ENCODE measurements around the gene PSMD4. TPM values are rescaled to one million over a fixed set of nuclear protein-coding genes. Genes with fewer than 3 reads are reported as not detected.
A peak's percentile ranks its signal among the peaks of the same experiment; 100 is the strongest.
"Not testable (repeated sequence)": the region's sequence is repeated elsewhere in the genome, so short reads cannot be mapped to it uniquely, and the experiment has no call there.

PSMD4 gene
- 100 to 1,000 TPM; 134 to 163 (median 144) TPM for total RNA-seq
- 152 TPM for polyA plus RNA-seq
- long read RNA-seq, donor 1, transcript PSMD4-201 (10 exons, 1,333 nt): minor isoform, 10 of 273 reads
- long read RNA-seq, donor 1, transcript PSMD4-202 (10 exons, 1,350 nt): major isoform, 234 of 273 reads
- long read RNA-seq, donor 1, partial matches to known transcripts: 4 of 273 reads
- long read RNA-seq, donor 1, other reads (novel, unspliced or antisense): 25 of 273 reads
- long read RNA-seq, donor 2, transcript PSMD4-201 (10 exons, 1,333 nt): minor isoform, 6 of 125 reads
- long read RNA-seq, donor 2, transcript PSMD4-202 (10 exons, 1,350 nt): major isoform, 90 of 125 reads
- long read RNA-seq, donor 2, partial matches to known transcripts: 7 of 125 reads
- long read RNA-seq, donor 2, other reads (novel, unspliced or antisense): 22 of 125 reads
- long read RNA-seq, donor 3, transcript PSMD4-201 (10 exons, 1,333 nt): minor isoform, 29 of 704 reads
- long read RNA-seq, donor 3, transcript PSMD4-202 (10 exons, 1,350 nt): major isoform, 597 of 704 reads
- long read RNA-seq, donor 3, partial matches to known transcripts: 14 of 704 reads
- long read RNA-seq, donor 3, other reads (novel, unspliced or antisense): 64 of 704 reads
- long read RNA-seq, donor 4, transcript PSMD4-201 (10 exons, 1,333 nt): minor isoform, 12 of 155 reads
- long read RNA-seq, donor 4, transcript PSMD4-202 (10 exons, 1,350 nt): major isoform, 130 of 155 reads
- long read RNA-seq, donor 4, partial matches to known transcripts: 4 of 155 reads
- long read RNA-seq, donor 4, other reads (novel, unspliced or antisense): 9 of 155 reads

DNA sequence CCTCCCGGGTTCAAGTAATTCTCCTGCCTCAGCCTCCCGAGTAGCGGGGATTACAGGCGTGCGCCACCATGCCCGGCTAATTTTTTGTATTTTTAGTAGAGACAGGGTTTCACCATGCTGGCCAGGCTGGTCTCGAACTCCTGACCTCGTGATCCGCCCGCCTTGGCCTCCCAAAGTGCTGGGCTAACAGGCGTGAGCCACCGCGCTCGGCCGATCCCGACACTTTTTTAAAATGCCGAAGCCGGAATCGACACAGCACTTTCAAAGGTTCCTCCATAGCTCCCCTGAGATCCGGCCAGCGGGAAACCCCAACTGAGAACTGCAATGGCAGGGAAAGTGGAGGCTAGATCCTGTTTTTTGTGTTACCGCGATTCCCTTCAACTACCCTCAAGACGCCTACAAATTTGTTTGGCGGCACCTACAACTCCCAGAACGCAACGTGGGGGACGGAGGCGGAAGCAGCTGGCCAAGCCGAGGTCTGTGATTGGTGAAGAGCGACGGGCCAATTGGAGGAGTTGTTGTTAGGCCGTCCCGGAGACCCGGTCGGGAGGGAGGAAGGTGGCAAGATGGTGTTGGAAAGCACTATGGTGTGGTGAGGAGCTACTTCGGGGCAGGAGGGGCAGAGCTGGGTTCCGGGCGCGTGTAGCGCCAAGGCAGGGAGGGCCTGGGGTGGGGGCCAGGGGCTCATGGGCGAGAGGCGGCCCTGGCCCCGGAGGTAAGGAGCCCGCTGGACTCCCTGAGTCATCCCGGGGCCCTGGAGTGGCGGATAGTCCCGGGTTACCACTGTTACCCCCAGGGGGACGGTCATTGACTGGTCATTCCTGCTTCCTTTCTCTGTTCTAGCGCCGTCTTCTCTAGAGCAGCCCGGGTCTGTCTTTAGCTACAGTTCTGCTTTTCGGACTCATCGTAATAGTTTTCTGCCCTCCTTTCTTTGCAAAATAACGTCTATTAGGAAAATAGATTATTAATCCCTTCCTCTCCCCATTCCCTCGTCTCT, at the start of gene PSMD4:
Gene PSMD4 (plus strand): TSS at position 518 of the 997 bp plus-strand sequence. CDS start 49 bp downstream, at position 567.
- Histone ChIP-seq H3K27me3 (ENCODE audit: control insufficient read depth, insufficient read depth) (no peaks in the 10 kb centered on the region), H3K9me3 (ENCODE audit: control insufficient read depth, low read length) (no peaks in the 10 kb centered on the region), H3K4me3 (ENCODE audit: low read length) (peak within 1 kb of the TSS; percentile 69), H3K27ac (ENCODE audit: low read length) (peak within 1 kb of the TSS; percentile 75), H3K4me1 (ENCODE audit: control insufficient read depth, insufficient read depth, low read length) (no peaks in the 10 kb centered on the region)
- ATAC-seq (peak; percentile 99), DNase-seq (peak; percentile 94 to 97 (median 97))
- WGBS: 9% methylated on average over 56 of the region's 56 CpGs
- intact Hi-C loops (cut with DNase I): loop anchor here in 2 of 4 donors (5.0 kb wide), 1 partner anchor 57 kb away; the partner anchor contains the start of gene PIP5K1A (in 2 of the 2)

DNA sequence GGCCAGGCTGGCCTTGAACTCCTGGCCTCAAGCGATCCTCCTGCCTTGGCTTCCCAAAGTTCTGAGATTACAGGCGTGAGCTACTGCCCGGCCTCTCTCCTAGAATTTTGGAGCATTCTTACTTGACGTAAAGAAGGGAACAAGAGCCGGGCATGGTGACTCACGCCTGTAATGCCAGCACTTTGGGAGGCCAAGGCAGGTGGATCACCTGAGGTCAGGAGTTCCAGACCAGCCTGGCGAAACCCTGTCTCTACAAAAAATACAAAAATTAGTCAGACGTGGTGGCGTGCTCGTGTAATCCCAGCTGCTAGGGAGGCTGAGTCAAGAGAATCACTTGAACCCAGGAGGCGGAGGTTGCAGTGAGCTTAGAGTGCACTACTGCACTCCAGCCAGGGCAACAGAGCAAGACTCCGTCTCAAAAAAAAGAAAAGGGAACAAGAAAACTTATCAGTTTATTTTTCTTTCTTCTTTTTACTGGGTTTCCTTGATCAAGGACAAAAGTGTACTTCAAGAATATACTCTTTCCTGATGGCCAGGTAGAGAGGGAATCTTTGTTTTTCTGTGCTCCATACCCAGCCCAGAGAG, 49.1 kb upstream of the PSMD4 start:
- H3K9me3 ChIP-seq (ENCODE audit: control insufficient read depth, low read length); H3K4me3 ChIP-seq (ENCODE audit: low read length); H3K27ac ChIP-seq (ENCODE audit: low read length); H3K27me3 ChIP-seq (ENCODE audit: control insufficient read depth, insufficient read depth); H3K4me1 ChIP-seq (ENCODE audit: control insufficient read depth, insufficient read depth, low read length); intact Hi-C loops (cut with DNase I); ATAC-seq; DNase-seq: not testable (repeated sequence)
- WGBS: 94% methylated on average over 12 of the region's 12 CpGs

DNA sequence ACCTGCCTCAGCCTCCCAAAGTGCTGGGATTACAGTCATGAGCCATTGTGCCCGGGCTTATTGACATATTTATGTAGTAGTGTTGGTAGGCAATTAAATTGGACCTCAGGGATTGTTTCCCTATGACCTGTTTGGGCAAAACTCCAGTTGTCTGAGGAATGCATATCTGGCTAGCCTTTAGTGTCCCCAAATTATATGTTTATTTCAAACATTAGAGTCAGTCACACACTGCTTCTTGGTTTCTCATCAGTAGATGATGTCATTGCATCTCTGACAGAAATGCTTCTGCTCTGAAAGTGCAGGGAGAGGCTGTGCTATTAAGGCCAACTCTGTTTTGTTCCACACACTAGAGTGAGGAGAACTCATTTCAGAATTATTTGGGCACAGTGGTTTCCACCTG, 43.7 kb upstream of the PSMD4 start:
- WGBS: 91% methylated on average over 1 of the region's 1 CpG
- ATAC-seq (no peak), DNase-seq (no peak)
- Histone ChIP-seq H3K4me1 (ENCODE audit: control insufficient read depth, insufficient read depth, low read length) (no peaks in the 10 kb centered on the region), H3K27me3 (ENCODE audit: control insufficient read depth, insufficient read depth) (no peaks in the 10 kb centered on the region), H3K27ac (ENCODE audit: low read length) (no peak overlapping the region), H3K4me3 (ENCODE audit: low read length) (no peak overlapping the region), H3K9me3 (ENCODE audit: control insufficient read depth, low read length) (no peaks in the 10 kb centered on the region)
- intact Hi-C loops (cut with DNase I): no loop called here

DNA sequence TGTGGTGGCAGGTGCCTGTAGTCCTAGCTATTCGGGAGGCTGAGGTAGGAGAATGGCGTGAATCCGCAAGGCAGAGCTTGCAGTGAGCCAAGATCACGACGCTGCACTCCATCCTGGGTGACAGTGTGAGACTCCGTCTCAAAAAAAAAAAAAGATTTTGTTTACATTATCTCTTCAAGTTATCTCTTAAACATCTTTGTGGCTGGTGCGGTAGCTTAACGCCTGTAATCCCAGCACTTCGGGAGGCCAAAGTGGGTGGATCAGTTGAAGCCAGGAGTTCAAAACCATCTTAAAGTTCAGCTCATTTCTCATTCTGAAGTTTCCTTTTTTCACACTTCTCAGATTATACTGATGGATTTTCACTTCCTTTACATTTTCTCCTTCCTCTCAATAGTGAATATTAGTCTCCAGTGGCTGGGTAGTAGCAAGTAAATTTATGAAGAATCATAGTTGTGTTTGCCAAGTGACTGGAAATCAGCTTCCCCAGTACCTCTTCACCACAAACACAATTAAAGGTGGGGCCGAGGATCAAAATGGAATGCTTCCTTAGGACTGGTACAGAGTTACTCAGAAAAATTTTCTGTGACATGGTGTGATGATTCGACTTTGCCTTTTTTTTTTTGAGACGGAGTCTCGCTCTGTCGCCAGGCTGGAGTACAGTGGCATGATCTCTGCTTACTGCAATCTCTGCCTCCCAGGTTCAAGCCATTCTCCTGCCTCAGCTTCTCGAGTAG, 42.4 kb upstream of the PSMD4 start:
- no peaks in the 10 kb centered on the region for H3K27me3 ChIP-seq (ENCODE audit: control insufficient read depth, insufficient read depth)
- no peak overlapping the region for H3K27ac ChIP-seq (ENCODE audit: low read length)
- H3K4me3 ChIP-seq (ENCODE audit: low read length): no peak overlapping the region
- no peaks in the 10 kb centered on the region for H3K9me3 ChIP-seq (ENCODE audit: control insufficient read depth, low read length)
- no peak for DNase-seq
- 87% methylated on average over 15 of the region's 15 CpGs for WGBS
- ATAC-seq: no peak
- H3K4me1 ChIP-seq (ENCODE audit: control insufficient read depth, insufficient read depth, low read length): no peaks in the 10 kb centered on the region
- intact Hi-C loops (cut with DNase I): no loop called here

DNA sequence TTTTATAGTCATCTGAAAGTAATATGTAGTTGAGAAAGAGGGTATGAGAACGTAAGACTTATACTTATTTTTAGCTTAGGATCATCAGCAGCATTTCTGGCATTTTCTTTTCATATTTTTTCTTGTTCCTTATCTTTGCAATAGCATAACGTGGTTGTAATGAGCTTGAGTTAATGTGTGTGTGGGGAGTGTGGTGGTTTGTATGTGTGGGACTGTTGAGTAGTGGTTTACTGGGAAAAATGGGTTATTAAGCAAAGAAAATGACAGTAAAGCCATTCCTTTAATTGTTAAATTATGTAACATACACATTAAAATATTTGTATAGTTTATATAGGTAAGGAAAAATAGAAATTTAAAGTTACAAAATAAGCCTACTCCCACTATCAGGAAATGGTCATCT, 41.0 kb upstream of the PSMD4 start:
- no peak overlapping the region for H3K27ac ChIP-seq (ENCODE audit: low read length)
- 25% methylated on average over 2 of the region's 2 CpGs for whole genome bisulfite sequencing
- no peak for ATAC-seq
- intact Hi-C loops (cut with DNase I): no loop called here
- no peaks in the 10 kb centered on the region for H3K9me3 ChIP-seq (ENCODE audit: control insufficient read depth, low read length)
- DNase-seq: no peak
- no peaks in the 10 kb centered on the region for H3K4me1 ChIP-seq (ENCODE audit: control insufficient read depth, insufficient read depth, low read length)
- H3K27me3 ChIP-seq (ENCODE audit: control insufficient read depth, insufficient read depth): no peaks in the 10 kb centered on the region
- no peak overlapping the region for H3K4me3 ChIP-seq (ENCODE audit: low read length)

DNA sequence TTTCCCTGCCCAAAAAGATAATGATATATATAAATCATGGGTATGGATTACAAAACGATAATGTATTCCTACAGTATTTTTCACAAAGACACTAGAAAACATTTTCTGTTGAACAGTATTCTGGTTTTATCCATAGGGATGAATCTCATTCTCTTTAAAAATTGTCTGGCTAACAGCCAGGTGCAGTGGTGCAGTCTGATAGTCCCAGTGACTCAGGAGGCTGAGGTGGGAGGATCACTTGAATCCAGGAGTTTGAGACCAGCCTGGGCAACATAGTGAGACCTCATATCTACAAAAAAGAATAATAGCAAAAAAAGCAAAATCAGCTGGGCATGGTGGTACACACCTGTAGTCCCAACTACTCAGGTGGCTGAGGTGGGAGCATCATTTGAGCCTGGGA, 32.9 kb upstream of the PSMD4 start:
- 85% methylated on average over 1 of the region's 1 CpG for WGBS
- ATAC-seq (no peak), DNase-seq (no peak)
- Histone ChIP-seq H3K27me3 (ENCODE audit: control insufficient read depth, insufficient read depth) (no peaks in the 10 kb centered on the region), H3K9me3 (ENCODE audit: control insufficient read depth, low read length) (no peaks in the 10 kb centered on the region), H3K27ac (ENCODE audit: low read length) (no peak overlapping the region), H3K4me3 (ENCODE audit: low read length) (no peak overlapping the region), H3K4me1 (ENCODE audit: control insufficient read depth, insufficient read depth, low read length) (no peaks in the 10 kb centered on the region)
- intact Hi-C loops (cut with DNase I): no loop called here

DNA sequence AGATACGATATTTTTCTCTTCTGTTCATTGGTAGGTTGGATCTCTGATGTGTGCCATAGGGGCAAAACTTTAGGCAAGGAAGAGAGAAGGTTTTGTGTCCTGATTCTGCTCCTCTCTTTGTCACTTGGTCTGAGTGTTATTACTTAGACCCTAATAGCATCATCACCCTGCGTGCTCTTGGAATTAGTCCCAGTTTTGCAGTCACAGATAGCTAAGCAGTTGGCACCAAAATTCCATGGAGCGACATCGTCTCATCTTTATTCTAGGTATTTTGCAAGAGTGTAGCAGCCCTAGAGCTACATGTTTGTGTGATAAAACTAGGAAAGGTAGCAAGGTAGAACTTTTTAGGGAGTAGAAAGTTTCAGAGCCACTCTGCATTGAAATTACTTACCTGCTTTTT, 32.4 kb upstream of the PSMD4 start:
- WGBS: 65% methylated on average over 4 of the region's 4 CpGs
- H3K27ac ChIP-seq (ENCODE audit: low read length): no peak overlapping the region
- H3K4me1 ChIP-seq (ENCODE audit: control insufficient read depth, insufficient read depth, low read length): no peaks in the 10 kb centered on the region
- ATAC-seq (peak; percentile 41 to 50), DNase-seq (no peak)
- intact Hi-C loops (cut with DNase I): no loop called here
- H3K4me3 ChIP-seq (ENCODE audit: low read length): no peak overlapping the region
- no peaks in the 10 kb centered on the region for H3K27me3 ChIP-seq (ENCODE audit: control insufficient read depth, insufficient read depth)
- no peaks in the 10 kb centered on the region for H3K9me3 ChIP-seq (ENCODE audit: control insufficient read depth, low read length)

DNA sequence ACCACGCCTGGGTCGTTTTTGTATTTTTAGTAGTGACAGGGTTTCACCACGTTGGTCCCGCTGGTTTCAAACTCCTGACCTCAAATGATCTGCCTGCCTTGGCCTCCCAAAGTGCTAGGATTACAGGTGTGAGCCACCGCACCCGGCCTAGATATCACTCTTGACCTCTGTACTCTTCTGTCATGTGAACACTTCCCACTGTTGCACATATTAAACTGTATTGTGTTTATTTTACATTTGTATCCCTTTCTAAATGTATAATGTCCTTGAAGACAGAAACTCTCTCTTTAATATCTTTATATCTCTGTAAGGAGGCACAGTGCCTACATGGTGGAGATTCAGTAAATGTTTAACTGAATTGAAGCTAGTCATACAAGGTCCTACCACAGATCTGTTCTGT, 19.3 kb upstream of the PSMD4 start:
- Histone ChIP-seq H3K27me3 (ENCODE audit: control insufficient read depth, insufficient read depth) (no peaks in the 10 kb centered on the region), H3K4me3 (ENCODE audit: low read length) (no peak overlapping the region), H3K27ac (ENCODE audit: low read length) (no peak overlapping the region), H3K4me1 (ENCODE audit: control insufficient read depth, insufficient read depth, low read length) (no peaks in the 10 kb centered on the region), H3K9me3 (ENCODE audit: control insufficient read depth, low read length) (no peaks in the 10 kb centered on the region)
- ATAC-seq (no peak), DNase-seq (no peak)
- intact Hi-C loops (cut with DNase I): no loop called here
- 92% methylated on average over 6 of the region's 6 CpGs for WGBS

DNA sequence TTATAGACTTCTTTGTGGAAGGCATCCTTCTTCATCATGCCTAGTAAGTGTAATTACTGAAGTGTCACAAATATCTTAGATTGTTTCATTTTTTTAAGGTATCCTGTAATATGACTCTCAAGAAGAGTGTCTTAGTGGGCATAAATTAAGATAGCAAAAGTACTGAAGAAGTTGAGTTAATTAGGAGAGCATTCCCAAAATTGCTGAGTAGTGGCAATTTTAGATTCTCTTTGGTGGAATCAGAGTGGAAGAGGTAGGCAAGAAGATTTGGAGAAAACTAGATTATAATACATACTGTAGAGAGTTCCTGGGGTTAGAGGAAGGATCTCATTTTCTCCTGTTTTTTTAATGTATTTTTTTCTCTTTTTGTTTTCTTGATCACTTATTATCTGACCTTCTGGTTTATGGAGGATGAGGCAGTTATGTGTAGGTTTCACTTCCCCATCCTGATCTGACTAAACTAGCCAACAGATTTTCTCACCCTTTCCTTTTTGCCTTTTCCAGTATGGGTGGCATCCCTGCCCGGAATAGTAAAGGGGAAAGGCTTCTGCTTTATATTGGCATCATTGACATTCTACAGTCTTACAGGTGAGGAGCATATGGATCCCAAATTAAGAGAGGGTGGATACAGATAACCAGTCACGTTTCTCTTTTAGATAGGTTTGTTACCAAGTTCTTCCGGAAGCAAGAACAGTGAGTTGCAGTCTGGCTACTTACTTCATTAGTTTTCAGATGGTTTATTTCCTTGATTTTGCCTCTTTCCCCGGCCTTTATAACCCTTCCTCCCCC, 16.7 kb upstream of the PSMD4 start:
- H3K4me3 ChIP-seq (ENCODE audit: low read length): no peak overlapping the region
- no peak for ATAC-seq
- H3K9me3 ChIP-seq (ENCODE audit: control insufficient read depth, low read length): no peaks in the 10 kb centered on the region
- intact Hi-C loops (cut with DNase I): no loop called here
- 79% methylated on average over 4 of the region's 4 CpGs for WGBS
- H3K27me3 ChIP-seq (ENCODE audit: control insufficient read depth, insufficient read depth): no peaks in the 10 kb centered on the region
- no peak overlapping the region for H3K27ac ChIP-seq (ENCODE audit: low read length)
- no peak for DNase-seq
- H3K4me1 ChIP-seq (ENCODE audit: control insufficient read depth, insufficient read depth, low read length): no peaks in the 10 kb centered on the region
